GOT3 (cell line): ENCODE measurements around the gene KCNC4.

Experiments
- DNase-seq: peaks from one replicate; lab custom pipeline; 2025; ENCODE audit warnings: mixed read lengths; lab: John Stamatoyannopoulos, UW

Gene KCNC4

DNA sequence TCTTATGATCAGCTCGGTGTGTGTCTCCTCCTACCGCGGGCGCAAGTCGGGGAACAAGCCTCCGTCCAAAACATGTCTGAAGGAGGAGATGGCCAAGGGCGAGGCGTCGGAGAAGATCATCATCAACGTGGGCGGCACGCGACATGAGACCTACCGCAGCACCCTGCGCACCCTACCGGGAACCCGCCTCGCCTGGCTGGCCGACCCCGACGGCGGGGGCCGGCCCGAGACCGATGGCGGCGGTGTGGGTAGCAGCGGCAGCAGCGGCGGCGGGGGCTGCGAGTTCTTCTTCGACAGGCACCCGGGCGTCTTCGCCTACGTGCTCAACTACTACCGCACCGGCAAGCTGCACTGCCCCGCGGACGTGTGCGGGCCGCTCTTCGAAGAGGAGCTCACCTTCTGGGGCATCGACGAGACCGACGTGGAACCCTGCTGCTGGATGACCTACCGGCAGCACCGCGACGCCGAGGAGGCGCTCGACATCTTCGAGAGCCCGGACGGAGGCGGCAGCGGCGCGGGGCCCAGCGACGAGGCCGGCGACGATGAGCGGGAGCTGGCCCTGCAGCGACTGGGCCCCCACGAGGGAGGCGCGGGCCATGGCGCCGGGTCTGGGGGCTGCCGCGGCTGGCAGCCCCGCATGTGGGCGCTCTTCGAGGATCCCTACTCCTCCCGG is 1.5 kb downstream of the KCNC4 start:
- no peak for DNase-seq

DNA sequence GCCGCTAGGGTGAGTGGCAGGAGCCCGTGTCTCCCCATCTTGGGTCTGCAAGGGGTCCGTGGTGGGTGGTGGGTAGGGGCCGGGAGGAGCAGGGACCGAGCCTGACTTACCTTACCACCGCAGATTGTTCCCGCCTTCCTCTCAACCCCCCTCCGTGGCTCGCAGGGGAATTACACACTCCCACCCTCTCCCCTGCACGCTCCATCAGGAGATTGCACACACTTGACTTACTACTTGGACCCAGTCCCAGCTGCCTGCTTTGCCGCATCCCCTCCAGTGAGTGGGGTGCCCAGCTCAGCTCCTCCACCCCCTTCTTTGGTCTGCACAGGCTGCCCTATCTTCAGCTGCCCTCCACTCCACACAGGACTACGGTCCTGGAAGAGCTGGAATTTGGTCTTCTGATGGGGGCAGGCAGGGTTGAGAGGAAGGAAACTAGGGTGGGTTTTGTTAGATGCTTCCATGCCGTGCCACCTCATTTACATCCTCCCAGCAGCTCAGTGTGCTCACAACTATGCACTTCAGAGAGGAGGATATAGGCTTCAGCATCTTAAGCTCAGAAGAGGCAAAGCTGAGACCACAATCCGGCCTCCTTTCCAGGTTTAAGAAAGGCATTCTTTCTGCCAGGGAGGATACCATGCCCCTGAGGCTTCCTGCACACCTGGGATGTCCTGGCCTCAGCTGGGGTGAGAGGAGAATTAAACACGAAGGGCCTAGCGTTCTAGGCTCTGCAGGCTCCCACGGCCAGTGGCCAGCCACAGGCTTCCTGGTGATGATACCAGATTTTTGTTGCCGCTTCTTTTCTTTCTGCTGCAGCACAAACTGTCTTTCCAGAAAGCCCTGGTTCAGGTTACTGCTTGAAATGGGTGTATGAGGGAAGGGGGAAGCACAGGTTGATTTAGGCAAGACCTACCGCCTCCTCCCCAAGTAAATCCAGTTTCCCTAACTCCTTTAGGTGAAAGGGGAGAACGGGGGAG is 2.3 kb downstream of the KCNC4 start:
- DNase-seq: no peak

DNA sequence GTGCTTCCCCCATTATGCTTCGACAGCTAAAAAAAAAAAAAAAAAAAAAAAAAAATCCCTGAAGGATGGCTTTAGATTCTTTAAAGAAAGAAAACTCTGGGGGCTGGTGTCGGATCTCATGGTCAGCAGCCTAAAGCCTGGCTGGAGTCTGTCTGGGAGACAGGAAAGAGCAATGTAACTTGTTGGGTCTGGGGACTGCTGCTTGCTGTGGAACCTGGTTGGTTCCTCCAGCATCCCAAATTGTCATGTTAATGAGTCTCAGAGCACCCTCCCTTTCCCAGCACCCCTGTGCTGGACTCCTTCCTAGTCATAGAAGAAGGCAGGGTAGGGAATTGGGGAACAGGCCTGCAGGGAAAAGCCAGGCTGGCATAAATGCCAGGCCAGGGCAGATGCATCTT is 3.0 kb downstream of the KCNC4 start:
- DNase-seq: no peak

DNA sequence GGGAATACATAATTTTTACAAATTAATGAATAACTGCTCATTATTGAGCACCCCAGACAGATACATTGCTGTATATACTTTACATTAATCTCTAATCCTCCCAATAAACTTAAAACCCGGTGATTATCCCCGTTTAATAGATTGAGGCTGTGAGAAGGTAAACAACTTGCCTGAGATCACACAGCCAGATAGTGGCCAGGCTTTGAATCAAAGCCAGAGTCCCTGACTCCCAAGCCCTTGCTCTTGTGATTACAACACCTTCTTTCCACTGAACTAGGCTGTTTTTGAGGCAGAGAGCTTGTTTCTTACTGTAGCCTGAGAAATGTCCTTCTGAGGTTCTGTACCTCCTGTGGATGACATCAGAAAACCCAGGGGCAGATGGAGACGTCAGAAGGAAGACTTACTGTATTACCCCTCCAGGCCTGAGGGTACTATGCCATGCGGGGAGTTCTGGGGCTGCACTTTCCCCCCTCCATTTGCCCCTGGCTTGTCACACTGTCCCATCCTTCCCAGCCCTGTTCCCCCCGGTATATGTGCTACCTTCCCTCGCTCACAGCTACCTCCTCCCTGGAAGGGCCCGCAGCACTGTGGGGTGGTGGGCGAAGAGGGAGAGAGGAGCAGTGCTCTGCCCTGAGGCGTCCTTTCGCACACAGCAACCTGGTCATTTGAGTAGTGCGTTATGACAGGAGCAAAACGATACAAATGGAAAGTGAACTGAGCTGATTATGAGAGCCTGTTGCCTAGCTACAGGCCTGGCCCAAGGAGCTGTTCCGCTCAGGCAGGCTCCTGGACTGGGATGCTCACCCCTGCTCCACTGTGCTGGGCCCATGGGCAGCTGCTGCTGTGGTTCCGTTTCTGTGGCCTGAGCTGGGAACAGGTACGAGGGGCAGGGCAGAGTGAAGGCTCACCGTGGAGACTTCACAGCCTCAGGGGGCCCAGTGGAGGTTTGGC is 4.6 kb downstream of the KCNC4 start:
- DNase-seq: no peak

DNA sequence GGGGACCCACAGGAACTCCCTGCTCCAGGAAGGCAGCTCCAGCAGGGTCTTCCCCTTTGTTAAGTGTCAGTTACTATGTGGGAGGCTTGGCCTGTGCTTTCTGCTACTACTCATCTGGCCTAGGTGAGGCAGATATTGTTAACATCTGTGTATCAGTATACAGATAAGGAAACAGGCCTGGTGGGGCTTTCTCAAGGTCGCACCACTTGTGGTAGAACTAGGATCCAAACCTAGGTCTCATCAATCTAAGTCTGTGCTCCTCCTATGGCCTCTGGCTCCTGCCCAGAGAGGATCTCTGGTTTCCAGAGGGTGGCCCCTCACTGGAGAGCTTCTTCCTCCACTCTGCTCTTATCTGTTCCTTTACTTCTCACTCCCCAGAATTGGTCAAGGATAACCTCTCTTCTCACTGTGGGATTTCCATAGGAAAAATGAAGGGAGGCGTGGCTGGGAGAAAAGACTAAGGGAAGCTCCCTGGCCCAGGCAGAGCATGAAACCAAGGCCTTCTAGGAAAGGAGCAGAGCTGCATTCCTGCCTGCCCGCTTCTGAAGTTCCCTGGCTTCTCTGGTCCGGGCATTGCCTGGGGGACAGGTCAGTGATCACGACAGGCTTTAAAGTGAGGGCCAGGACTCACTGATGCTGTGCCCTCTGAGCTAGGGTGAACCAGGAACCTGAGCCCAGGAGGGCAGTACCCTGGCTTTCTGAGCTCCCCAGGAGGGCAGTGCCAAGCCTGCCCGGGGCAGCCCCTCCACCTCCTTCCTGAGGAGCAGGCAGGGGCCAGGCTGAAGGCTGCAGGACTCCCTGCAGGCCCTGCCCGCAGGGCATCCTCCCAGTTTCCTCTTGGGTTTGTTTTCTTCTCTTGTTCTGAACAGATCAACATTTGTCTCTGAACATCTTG is 5.8 kb downstream of the KCNC4 start:
- no peak for DNase-seq

DNA sequence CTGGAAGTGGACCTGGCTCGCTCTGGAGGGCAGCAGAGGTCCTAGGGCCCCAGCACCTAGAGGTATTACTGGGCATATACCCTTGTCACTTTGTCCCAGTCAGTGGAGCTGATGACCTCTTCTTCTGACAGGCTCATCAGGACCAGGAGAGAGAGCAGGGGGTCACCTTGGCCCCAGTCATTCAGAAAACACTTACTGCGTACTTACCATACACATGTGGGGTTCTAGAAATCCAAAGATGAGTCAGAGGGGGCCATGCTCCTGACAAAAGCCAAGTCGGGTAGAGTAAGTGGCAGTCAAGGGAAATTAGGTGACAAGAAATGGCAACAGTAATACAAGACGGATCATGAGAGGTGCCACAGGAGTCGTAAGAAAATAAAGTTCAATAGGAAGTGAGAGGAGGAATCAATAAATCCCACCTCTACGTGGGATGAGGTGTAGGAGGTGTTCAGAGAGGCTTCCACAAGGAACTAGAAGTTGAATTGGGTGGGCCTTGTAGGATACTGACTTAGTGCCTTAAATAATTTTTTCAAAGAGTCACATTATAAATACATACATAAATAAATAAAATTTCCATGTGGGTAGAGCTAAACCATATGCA is 6.8 kb downstream of the KCNC4 start:
- no peak for DNase-seq

DNA sequence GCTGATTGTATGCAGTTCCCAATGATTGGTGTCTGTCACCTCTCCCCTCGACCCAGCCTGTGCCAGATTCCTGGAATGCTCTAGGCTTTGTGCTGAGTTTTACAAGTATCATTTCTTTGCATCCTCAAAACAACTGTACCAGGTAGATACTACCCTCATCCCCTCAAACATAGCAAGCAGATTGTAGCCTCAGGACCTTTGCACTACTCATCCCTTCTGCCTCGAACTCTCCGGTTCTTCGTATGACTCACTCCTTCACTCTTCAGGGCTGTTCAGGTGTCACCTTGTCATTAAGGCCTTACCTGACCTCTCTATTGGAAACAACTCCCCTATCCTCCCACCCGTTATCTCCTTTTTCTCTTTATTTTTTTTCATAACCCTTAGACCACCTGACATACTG is 8.0 kb downstream of the KCNC4 start:
- no peak for DNase-seq

DNA sequence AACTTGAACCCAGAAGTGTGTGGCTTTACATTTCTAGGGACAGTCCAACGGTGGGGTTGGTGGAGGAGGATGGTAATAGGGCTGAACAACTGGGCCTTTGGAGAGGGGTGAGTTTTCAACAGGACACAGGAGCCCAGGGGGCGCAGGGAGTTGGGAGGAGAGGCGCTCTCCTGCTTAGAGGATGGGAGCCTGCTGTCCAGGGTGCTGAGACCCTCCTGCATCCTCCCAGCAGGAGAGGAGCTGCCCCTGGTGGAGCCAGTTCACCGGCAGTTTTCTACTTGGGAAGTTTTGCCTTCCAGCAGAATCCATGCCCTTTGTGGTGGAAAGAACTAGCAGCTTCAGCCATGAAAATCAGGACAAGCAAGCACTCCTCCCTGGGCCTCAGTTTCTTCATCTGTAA is 8.6 kb downstream of the KCNC4 start:
- DNase-seq: no peak

DNA sequence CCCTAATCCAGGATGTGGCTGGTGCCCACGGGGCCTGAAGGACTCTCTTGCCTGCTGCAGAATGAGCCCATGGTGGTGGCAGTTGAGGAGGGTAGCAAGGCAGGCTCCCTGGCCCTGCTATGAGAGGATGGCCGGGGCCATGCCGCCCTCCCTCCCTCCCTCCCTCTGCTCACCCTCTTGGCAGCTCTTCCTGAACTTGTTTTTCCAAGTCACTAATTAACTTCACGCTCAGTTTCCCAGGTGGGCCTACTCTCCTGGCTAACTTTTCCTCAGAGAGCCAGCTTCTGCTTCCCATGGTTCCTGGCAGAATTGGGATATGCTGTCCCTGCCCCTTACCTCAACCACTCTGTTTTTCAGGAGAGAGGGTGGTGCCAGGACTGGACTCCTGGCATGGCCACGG is 10.2 kb downstream of the KCNC4 start:
- no peak for DNase-seq

DNA sequence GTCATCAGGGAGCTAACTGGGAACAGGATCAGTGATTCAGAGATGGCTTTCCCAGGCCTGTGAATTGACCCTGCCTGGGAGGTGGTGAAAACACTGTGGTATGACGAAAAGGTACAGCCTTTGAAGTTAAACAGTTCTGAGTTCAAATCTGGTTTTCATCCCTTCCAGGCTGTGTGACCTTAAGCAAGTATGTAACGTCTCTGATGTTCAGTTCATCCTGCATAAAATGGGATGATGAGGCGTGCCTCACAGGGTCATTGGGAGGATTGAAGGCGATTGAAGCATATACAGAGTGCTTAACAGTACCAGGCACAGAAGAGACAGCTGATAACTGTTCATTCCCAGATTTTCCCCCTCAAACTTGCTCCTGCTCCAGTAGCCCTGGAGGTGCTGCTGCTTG is 11.0 kb downstream of the KCNC4 start:
- no peak for DNase-seq

DNA sequence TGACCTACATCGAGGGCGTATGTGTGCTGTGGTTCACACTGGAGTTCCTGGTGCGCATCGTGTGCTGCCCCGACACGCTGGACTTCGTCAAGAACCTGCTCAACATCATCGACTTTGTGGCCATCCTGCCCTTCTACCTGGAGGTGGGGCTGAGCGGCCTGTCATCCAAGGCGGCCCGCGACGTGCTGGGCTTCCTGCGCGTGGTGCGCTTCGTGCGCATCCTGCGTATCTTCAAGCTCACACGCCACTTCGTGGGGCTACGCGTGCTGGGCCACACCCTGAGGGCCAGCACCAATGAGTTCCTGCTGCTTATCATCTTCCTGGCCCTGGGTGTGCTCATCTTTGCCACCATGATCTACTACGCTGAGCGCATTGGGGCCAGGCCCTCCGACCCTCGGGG is 13.0 kb downstream of the KCNC4 start:
- no peak for DNase-seq

DNA sequence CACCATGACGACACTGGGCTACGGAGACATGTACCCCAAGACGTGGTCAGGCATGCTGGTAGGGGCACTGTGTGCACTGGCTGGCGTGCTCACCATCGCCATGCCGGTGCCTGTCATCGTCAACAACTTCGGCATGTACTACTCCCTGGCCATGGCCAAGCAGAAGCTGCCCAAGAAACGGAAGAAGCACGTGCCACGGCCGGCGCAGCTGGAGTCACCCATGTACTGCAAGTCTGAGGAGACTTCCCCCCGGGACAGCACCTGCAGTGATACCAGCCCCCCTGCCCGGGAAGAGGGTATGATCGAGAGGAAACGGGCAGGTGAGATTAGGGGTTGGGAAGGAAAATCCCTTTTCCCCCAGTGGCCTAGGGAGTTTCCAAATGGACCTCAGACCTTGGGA is 13.5 kb downstream of the KCNC4 start:
- no peak for DNase-seq

DNA sequence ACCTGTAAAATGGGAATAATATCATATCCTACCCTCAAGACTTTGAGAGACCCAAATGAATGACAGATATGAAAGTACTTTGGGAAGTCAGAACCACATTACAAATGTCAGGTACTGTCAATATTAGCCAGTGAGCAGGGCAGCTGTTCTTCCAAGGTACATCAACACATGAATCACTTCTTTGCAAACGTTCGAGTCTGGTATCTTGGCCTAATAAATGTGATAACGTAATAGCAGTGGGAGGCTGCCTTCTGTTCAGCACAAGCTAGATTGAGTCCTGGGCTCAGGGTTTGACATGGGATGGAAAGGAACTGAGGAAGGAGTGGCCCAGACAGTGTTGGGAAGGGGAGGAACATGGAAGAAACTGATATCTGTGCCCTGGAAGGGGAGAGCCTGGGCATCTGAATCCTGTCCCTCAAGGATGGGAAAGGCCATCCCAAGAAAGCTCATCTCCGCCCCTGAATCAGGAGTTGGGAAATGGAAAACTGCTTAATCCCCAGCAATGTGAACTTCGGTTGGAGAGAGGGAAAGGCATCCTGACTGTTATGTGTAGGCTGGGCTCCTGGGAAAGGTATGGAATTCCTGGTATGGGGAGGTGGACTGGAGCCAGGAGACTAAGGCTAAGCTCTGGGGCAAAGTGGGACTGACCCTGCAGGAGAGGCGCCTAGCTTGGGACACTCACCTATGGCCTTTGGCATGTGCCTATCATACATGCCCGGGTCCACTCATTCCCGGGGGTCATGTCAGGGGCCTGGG is 14.3 kb downstream of the KCNC4 start:
- no peak for DNase-seq

DNA sequence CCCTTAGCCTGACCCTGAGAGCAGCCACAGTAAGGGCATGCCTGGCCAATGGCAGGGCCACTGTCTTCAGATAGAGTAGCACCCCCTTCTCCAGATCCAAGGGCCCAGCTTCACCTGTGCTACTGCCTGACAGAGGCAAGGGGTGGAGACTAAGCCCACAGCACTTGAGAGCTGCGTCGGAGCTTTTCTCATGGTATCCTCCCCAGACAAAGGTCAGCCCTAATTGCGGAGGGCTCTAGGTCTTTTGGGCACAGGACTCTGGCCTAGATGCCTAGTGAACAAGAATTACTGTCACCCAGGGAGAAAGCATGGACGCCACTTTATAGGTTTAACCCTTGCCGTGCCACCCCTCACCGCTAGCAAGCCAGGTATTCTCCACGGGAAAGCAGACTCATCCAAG is 15.1 kb downstream of the KCNC4 start:
- DNase-seq: no peak

DNA sequence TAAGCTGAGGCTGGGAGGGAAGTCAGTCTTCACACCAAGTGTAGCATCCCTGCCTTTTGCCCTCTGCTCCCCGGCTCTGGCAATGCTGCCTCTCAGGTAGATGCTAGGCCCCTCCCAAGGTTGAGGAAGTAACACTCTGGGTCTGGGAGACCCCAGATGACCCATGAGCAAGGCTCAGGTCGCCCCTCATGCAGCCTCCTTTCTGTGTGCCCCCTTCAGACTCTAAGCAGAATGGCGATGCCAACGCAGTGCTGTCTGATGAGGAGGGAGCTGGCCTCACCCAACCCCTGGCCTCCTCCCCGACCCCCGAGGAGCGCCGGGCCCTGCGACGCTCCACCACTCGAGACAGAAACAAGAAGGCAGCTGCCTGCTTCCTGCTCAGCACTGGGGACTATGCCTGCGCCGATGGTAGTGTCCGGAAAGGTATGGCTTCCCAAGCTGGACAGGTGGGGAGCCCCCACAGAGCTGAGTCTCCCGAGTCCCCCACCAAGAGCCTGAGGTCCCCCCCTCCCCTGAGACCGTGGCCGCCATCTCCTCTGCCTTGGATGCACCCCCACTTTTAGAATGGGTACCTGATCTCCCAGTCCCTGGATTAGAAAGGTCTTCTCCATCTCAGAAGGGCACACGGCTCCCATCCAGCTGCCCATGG is 15.8 kb downstream of the KCNC4 start:
- no peak for DNase-seq

DNA sequence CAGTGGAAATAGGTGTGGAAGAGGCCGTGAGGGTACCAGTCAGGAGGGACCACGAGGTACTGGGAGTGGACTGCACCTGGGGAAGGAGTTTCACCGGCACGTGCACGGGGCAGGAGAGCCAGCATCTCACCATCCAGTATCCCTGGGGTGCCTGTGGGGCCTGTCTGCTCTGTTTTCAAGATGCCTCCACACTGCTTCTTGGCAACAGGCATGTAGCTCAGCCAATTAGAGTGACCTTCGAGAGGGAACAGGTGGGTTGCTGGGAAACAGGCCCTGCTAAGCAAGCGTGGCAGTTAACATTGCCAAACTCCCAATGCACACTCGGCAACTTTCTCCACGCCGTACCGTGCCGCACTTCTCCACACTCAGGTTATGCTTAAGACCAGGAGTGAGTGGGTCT is 17.7 kb downstream of the KCNC4 start:
- no peak for DNase-seq

DNA sequence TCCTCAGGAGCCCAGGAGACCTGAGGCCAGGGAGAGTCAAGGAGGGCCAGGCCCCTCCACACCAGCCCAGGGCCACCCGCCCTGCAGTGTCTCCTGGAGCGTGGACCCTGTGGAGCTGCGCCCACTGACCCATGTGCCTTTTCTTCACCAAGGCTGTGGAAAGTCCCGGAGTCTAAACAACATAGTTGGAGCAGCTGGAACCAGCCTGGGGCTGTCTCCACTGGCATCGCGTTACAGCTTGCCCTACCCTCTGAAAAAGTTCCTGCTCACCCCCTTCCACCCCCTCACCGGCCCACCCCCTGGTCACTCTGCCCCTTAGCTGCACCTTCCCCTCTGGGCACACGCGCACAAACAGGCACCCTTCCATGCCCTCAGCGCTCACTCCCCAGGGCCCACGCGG is 18.3 kb downstream of the KCNC4 start:
- DNase-seq: no peak

DNA sequence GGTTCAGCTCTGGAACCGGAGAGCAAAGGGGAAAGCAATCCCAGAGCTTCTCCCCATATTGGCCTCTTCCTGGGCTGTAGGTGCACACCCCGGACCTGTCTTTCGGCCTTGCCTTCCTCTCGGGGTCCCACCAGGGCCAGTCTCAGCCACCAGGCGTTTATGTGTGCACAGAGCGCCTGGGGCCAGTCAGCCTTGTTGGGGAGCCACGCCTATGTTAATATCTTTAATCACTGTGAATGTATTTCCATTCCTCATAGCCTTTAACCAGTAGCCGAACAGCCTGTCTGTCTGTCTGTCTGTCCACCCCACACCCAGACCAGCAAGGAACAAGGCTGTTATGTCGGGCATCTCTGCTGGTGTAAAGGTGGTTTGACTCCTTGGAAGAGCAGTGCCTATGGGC is 18.8 kb downstream of the KCNC4 start:
- no peak for DNase-seq

DNA sequence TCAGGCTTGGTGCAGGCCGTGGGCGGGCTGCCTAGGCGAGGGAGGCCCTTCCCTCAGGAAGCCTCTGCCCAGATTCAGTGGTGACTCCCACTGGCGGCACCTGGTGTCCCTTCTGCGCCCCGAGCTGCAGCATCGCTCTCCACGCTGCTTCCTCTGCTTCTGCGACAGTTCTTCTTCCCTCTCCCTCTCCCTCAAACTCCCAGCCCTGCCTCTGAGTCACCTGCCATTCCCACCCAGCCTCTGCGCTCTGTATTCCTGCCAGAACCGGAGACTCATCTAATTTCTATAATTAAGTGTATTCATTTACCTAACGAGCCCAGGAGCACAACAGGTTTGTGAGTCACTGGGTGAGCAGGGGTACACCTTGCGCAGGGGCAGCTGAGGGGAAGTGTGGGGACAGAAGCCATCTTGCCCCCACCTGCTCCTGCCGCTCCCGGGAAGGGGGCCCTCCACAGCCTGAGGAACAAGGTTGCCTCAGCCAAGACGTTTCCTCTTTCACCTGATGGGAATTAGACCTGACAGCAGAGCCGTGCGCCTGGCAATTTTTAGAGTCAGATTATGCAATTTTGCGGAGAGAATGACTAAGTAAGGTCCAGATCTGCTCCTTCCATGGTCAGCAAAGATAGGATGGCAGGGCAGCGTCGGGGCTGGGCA is 19.4 kb downstream of the KCNC4 start:
- DNase-seq: no peak
